Liver (tissue), 9 donors: ENCODE data around the gene SLC22A12. TPM values are rescaled to one million over a fixed set of nuclear protein-coding genes. Genes with fewer than 3 reads are reported as not detected.

Experiments
- DNase-seq: peaks from one replicate; pipeline ENCODE4 v3.0.0-alpha.2; 2017; ENCODE audit warnings: low spot score
- H3K27ac ChIP-seq, 2 donors: one replicate each; pipeline ENCODE4 v1.7.0; 2013; ENCODE audit warnings: inconsistent platforms in 2 of 2, low read length in 2 of 2, control low read depth in 1 of 2, low read depth in 1 of 2, mild to moderate bottlenecking in 1 of 2
- H3K27me3 ChIP-seq, 4 donors: one replicate each; pipeline versions ENCODE4 v1.6.1 to v1.7.0; 2013; ENCODE audit warnings: low read length in 3 of 4, inconsistent platforms in 1 of 4, mild to moderate bottlenecking in 1 of 4, moderate library complexity in 1 of 4; ENCODE audit not compliant: control insufficient read depth in 4 of 4, insufficient read depth in 4 of 4
- H3K36me3 ChIP-seq, 4 donors: one replicate each; pipeline versions ENCODE4 v1.6.1 to v1.7.0; 2013; ENCODE audit warnings: low read length in 3 of 4, mild to moderate bottlenecking in 3 of 4, low read depth in 1 of 4, moderate library complexity in 1 of 4; ENCODE audit not compliant: control insufficient read depth in 4 of 4, insufficient read depth in 3 of 4
- H3K4me1 ChIP-seq, 4 donors: one replicate each; pipeline versions ENCODE4 v1.6.1 to v1.7.0; 2013; ENCODE audit warnings: low read length in 3 of 4, mild to moderate bottlenecking in 3 of 4, moderate library complexity in 1 of 4; ENCODE audit not compliant: control insufficient read depth in 4 of 4, insufficient read depth in 4 of 4
- H3K4me3 ChIP-seq, 3 donors: one replicate each; pipeline versions ENCODE4 v1.6.1 to v1.7.0; 2013; ENCODE audit warnings: low read length in 3 of 3, control low read depth in 1 of 3, low read depth in 1 of 3, mild to moderate bottlenecking in 1 of 3
- H3K9ac ChIP-seq, 2 donors: one replicate each; pipeline ENCODE4 v1.7.0; 2013; ENCODE audit warnings: low read length in 2 of 2, mild to moderate bottlenecking in 2 of 2, moderate library complexity in 2 of 2, control low read depth in 1 of 2, low read depth in 1 of 2
- H3K9me3 ChIP-seq, 4 donors: one replicate each; pipeline versions ENCODE4 v1.6.1 to v1.7.0; 2013; ENCODE audit warnings: low read length in 3 of 4; ENCODE audit not compliant: control insufficient read depth in 4 of 4
- ATF3 ChIP-seq: IDR thresholded peaks from 2 replicates; pipeline ENCODE4 v1.6.1; 2016; ENCODE audit warnings: antibody characterized with exemption
- FOXA1 ChIP-seq: IDR thresholded peaks from 2 replicates; pipeline ENCODE4 v1.6.1; 2016; ENCODE audit warnings: antibody characterized with exemption
- FOXA2 ChIP-seq: IDR thresholded peaks from 2 replicates; pipeline ENCODE4 v1.6.1; 2016; ENCODE audit warnings: antibody characterized with exemption
- GABPA ChIP-seq, 2 donors: IDR thresholded peaks in 1 of 2; conservative IDR thresholded peaks in 1 of 2; 2 replicates each; pipeline ENCODE4 v1.6.1; 2016; ENCODE audit warnings: antibody characterized with exemption in 2 of 2, mild to moderate bottlenecking in 1 of 2, moderate library complexity in 1 of 2
- HNF4A ChIP-seq, 2 donors: conservative IDR thresholded peaks; 2 replicates each; pipeline ENCODE4 v1.6.1; 2016; ENCODE audit warnings: antibody characterized with exemption in 2 of 2, mild to moderate bottlenecking in 2 of 2
- HNF4G ChIP-seq: IDR thresholded peaks from 2 replicates; pipeline ENCODE4 v1.6.1; 2016; ENCODE audit warnings: antibody characterized with exemption
- JUND ChIP-seq, 2 donors: IDR thresholded peaks; 2 replicates each; pipeline ENCODE4 v1.6.1; 2016; ENCODE audit warnings: antibody characterized with exemption in 2 of 2
- NR2F2 ChIP-seq: IDR thresholded peaks from 2 replicates; pipeline ENCODE4 v1.6.1; 2016; ENCODE audit warnings: antibody characterized with exemption
- RAD21 ChIP-seq, 2 donors: IDR thresholded peaks; 2 replicates each; pipeline ENCODE4 v1.6.1; 2016; ENCODE audit warnings: antibody characterized with exemption in 2 of 2, mild to moderate bottlenecking in 2 of 2
- REST ChIP-seq: IDR thresholded peaks from 2 replicates; pipeline ENCODE4 v1.6.1; 2016; ENCODE audit warnings: antibody characterized with exemption, mild to moderate bottlenecking
- RXRA ChIP-seq, 2 donors: IDR thresholded peaks; 2 replicates each; pipeline ENCODE4 v1.6.1; 2017 to 2018; ENCODE audit warnings: antibody characterized with exemption in 2 of 2, mild to moderate bottlenecking in 1 of 2
- SP1 ChIP-seq: IDR thresholded peaks from 2 replicates; pipeline ENCODE4 v1.6.1; 2018; ENCODE audit warnings: antibody characterized with exemption, mild to moderate bottlenecking
- TAF1 ChIP-seq: conservative IDR thresholded peaks from 2 replicates; pipeline ENCODE4 v1.6.1; 2016; ENCODE audit warnings: antibody characterized with exemption, mild to moderate bottlenecking
- YY1 ChIP-seq: IDR thresholded peaks from 2 replicates; pipeline ENCODE4 v1.6.1; 2016; ENCODE audit warnings: antibody characterized with exemption, mild to moderate bottlenecking
- ZBTB33 ChIP-seq: IDR thresholded peaks from 2 replicates; pipeline ENCODE4 v1.6.1; 2016; ENCODE audit warnings: antibody characterized with exemption
- WGBS: extraction: QIAGEN DNeasy Blood & Tissue Kit; methylation state at CpG from one replicate; pipeline ENCODE4 v1.1.7; 2013; 5-methylcytosine and 5-hydroxymethylcytosine counted together
- polyA plus RNA-seq, 2 donors: library from polyadenylated mRNA; stranded (reverse) in 1 of 2; unstranded in 1 of 2; fragments of 200-250 nt in 1 of 2; fragments of >200 nt in 1 of 2; fragmentation: Nextera tagmentation in 1 of 2; extraction: Ambion mirVana in 1 of 2; gene quantifications; one replicate each; pipeline versions ENCODE4 v1.2.1 to v1.2.3, GENCODE V29; 2013 to 2015
- total RNA-seq, 2 donors: library from RNA; depleted of rRNA; stranded (reverse); fragments of >200 nt; gene quantifications; one replicate each; pipeline ENCODE4 v1.2.3, GENCODE V29; 2014
- TF ChIP-seq, protein P1 (sequence below): IDR thresholded peaks from 2 replicates; pipeline ENCODE4 v1.6.1; 2016; ENCODE audit warnings: antibody characterized with exemption
- TF ChIP-seq, protein P2 (sequence below): fragments of 150-350 bp; IDR thresholded peaks from 2 replicates; pipeline ENCODE4 v1.5.1; 2017; ENCODE audit warnings: improper control_type of control experiment, low read depth, low read length; ENCODE audit not compliant: missing input control
- donor health status: healthy.
- donor health status: healthy.
- donor health status: healthy.
- donor health status: healthy.
- donor health status: healthy.

SLC22A12 gene
- total and polyA plus RNA-seq, 4 donors: under 0.01 to 0.02 TPM; not detected in 2

DNA sequence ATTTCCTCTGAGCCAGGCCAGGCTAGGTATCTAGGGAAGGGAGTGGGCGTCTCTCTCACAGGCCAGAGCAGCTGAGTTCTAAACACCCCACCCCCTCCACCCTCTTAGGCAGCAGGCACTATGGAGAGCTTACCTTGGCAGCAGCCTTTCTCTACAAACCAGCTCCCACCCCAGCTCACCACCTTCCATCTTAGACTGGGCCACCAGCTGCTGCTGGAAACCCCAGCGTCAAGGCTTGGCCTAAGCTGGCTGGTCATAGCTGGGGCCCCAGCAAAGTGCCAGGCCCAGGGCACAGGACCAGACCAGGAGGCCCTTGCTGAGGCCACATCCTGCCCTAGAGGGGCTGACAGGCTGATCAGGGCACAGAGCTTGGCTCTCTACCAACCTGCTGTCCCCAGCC is 20.2 kb downstream of the SLC22A12 start (continued):
- no peak for TF ChIP-seq ATF3

GRCh38 chr11:64611869-64612646 is 21.0 kb downstream of the SLC22A12 start:
- Histone ChIP-seq H3K36me3 (no peaks in the 10 kb centered on the region), H3K4me1 (peaks cover 0 to 3% (median 0%) of the 10 kb centered on the region in 4 donors), H3K4me3 (no peak overlapping the region), H3K27ac (no peak overlapping the region), H3K27me3 (peaks cover 0 to 4% (median 0%) of the 10 kb centered on the region in 4 donors), H3K9ac (no peak overlapping the region), H3K9me3 (no peaks in the 10 kb centered on the region)
- WGBS: 69% methylated on average over 11 of the region's 11 CpGs
- TF ChIP-seq NR2F2 (peak; percentile 34), FOXA1 (no peak)
- no peak for DNase-seq

- Histone ChIP-seq H3K4me3 (no peak overlapping the region), H3K36me3 (no peaks in the 10 kb centered on the region), H3K27me3 (peaks cover 0 to 4% (median 0%) of the 10 kb centered on the region in 4 donors), H3K9me3 (no peaks in the 10 kb centered on the region), H3K4me1 (peaks cover 0 to 3% (median 0%) of the 10 kb centered on the region in 4 donors), H3K9ac (no peak overlapping the region), H3K27ac (no peak overlapping the region)
- TF ChIP-seq SP1: no peak
- TF ChIP-seq, protein P1, sequence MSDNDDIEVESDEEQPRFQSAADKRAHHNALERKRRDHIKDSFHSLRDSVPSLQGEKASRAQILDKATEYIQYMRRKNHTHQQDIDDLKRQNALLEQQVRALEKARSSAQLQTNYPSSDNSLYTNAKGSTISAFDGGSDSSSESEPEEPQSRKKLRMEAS: no peak
- TF ChIP-seq REST: no peak
- no peak for TF ChIP-seq NR2F2
- no peak for TF ChIP-seq HNF4A (conservative IDR thresholded peaks at IDR 0.05)
- no peak for TF ChIP-seq GABPA (IDR thresholded peaks at IDR 0.05 in 1 of 2, conservative IDR thresholded peaks at IDR 0.05 in 1 of 2)
- TF ChIP-seq RXRA (IDR thresholded peaks at IDR 0.05): no peak
- no peak for TF ChIP-seq FOXA2
- no peak for TF ChIP-seq ATF3
- TF ChIP-seq, protein P2, sequence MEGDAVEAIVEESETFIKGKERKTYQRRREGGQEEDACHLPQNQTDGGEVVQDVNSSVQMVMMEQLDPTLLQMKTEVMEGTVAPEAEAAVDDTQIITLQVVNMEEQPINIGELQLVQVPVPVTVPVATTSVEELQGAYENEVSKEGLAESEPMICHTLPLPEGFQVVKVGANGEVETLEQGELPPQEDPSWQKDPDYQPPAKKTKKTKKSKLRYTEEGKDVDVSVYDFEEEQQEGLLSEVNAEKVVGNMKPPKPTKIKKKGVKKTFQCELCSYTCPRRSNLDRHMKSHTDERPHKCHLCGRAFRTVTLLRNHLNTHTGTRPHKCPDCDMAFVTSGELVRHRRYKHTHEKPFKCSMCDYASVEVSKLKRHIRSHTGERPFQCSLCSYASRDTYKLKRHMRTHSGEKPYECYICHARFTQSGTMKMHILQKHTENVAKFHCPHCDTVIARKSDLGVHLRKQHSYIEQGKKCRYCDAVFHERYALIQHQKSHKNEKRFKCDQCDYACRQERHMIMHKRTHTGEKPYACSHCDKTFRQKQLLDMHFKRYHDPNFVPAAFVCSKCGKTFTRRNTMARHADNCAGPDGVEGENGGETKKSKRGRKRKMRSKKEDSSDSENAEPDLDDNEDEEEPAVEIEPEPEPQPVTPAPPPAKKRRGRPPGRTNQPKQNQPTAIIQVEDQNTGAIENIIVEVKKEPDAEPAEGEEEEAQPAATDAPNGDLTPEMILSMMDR: no peak
- no peak for TF ChIP-seq TAF1
- no peak for TF ChIP-seq FOXA1
- no peak for TF ChIP-seq JUND (IDR thresholded peaks at IDR 0.05)
- no peak for TF ChIP-seq RAD21 (IDR thresholded peaks at IDR 0.05)
- TF ChIP-seq ZBTB33: no peak
- TF ChIP-seq YY1: no peak
- TF ChIP-seq HNF4G: no peak
- DNase-seq: no peak
- 94% methylated on average over 6 of the region's 6 CpGs for WGBS
Measured at GRCh38 chr11:64613648-64614047, 22.6 kb downstream of the SLC22A12 start.
